OCI-LY1 (cell line): Measurements from ENCODE around the gene SLC13A5.
"Not testable (repeated sequence)": the region's sequence is repeated elsewhere in the genome, so short reads cannot be mapped to it uniquely, and the experiment has no call there.

Experiments
- H2AFZ ChIP-seq: fragments of 200-600 bp; sonication (generic), shearing (Covaris generic); 2 replicates; pipeline ENCODE4 v1.6.0; 2014; ENCODE audit warnings: antibody characterized with exemption, mild to moderate bottlenecking, low read length
- H3F3A ChIP-seq: fragments of 200-600 bp; sonication (generic), shearing (Covaris generic); 2 replicates; pipeline ENCODE4 v1.6.0; 2014; ENCODE audit warnings: mild to moderate bottlenecking, antibody characterized with exemption, low read length, moderate library complexity; ENCODE audit not compliant: insufficient read depth
- H3K27ac ChIP-seq: fragments of 200-600 bp; sonication (generic); 2 replicates; pipeline ENCODE4 v1.5.1; 2014; ENCODE audit warnings: low read length, mixed run types, mild to moderate bottlenecking, low read depth; ENCODE audit not compliant: poor library complexity, severe bottlenecking
- H3K27me3 ChIP-seq: fragments of 200-600 bp; sonication (generic); 2 replicates; pipeline ENCODE4 v1.6.0; 2014; ENCODE audit warnings: antibody characterized with exemption, mild to moderate bottlenecking, low read length, moderate library complexity; ENCODE audit not compliant: insufficient read depth
- H3K36me3 ChIP-seq: fragments of 200-600 bp; sonication (generic); 2 replicates; pipeline ENCODE4 v1.6.1; 2014; ENCODE audit warnings: mild to moderate bottlenecking, antibody characterized with exemption, low read length, moderate library complexity, mixed read lengths; ENCODE audit not compliant: insufficient read depth
- H3K4me1 ChIP-seq: fragments of 200-600 bp; sonication (generic); 2 replicates; pipeline ENCODE4 v1.5.1; 2014; ENCODE audit warnings: mild to moderate bottlenecking, low read length, moderate library complexity; ENCODE audit not compliant: insufficient read depth, severe bottlenecking
- H3K4me2 ChIP-seq: fragments of 200-600 bp; sonication (generic), shearing (Covaris generic); 2 replicates; pipeline ENCODE4 v1.6.1; 2014; ENCODE audit warnings: low read length
- H3K4me3 ChIP-seq: fragments of 200-600 bp; sonication (generic); 2 replicates; pipeline ENCODE4 v1.5.1; 2014; ENCODE audit warnings: low read length, low read depth, mild to moderate bottlenecking, mixed read lengths; ENCODE audit not compliant: poor library complexity, severe bottlenecking
- H3K79me2 ChIP-seq: fragments of 200-600 bp; shearing (Covaris generic); 2 replicates; pipeline ENCODE4 v1.6.1; 2016; ENCODE audit warnings: mixed run types, low read length, mixed read lengths; ENCODE audit not compliant: insufficient read depth
- H3K9ac ChIP-seq: fragments of 200-600 bp; sonication (generic), shearing (Covaris generic); 2 replicates; pipeline ENCODE4 v1.6.1; 2014; ENCODE audit warnings: mild to moderate bottlenecking, low read length, mixed read lengths
- H3K9me2 ChIP-seq: fragments of 200-600 bp; sonication (generic), shearing (Covaris generic); 2 replicates; pipeline ENCODE4 v1.6.1; 2014; ENCODE audit warnings: low read depth, mild to moderate bottlenecking, low read length, mixed read lengths
- H3K9me3 ChIP-seq: fragments of 200-600 bp; shearing (Covaris generic); 2 replicates; pipeline ENCODE4 v1.6.1; 2014; ENCODE audit warnings: low read length, mixed read lengths
- H4K20me1 ChIP-seq: fragments of 200-600 bp; sonication (generic), shearing (Covaris generic); 2 replicates; pipeline ENCODE4 v1.6.0; 2016; ENCODE audit warnings: mild to moderate bottlenecking, low read length; ENCODE audit not compliant: insufficient read depth
- EZH2 ChIP-seq: fragments of 200-600 bp; sonication (generic), shearing (Covaris generic); IDR thresholded peaks from 2 replicates; pipeline ENCODE4 v1.8.0; 2017; ENCODE audit warnings: borderline replicate concordance, mixed run types, mild to moderate bottlenecking, antibody characterized with exemption, low read length, moderate library complexity, mixed read lengths
- TF ChIP-seq, protein P1 (sequence below): fragments of 200-600 bp; sonication (generic), shearing (Covaris generic); IDR thresholded peaks from 2 replicates; pipeline ENCODE4 v1.5.1; 2017; ENCODE audit warnings: mild to moderate bottlenecking, antibody characterized with exemption, low read length, moderate library complexity, mixed read lengths

The SLC13A5 gene

DNA sequence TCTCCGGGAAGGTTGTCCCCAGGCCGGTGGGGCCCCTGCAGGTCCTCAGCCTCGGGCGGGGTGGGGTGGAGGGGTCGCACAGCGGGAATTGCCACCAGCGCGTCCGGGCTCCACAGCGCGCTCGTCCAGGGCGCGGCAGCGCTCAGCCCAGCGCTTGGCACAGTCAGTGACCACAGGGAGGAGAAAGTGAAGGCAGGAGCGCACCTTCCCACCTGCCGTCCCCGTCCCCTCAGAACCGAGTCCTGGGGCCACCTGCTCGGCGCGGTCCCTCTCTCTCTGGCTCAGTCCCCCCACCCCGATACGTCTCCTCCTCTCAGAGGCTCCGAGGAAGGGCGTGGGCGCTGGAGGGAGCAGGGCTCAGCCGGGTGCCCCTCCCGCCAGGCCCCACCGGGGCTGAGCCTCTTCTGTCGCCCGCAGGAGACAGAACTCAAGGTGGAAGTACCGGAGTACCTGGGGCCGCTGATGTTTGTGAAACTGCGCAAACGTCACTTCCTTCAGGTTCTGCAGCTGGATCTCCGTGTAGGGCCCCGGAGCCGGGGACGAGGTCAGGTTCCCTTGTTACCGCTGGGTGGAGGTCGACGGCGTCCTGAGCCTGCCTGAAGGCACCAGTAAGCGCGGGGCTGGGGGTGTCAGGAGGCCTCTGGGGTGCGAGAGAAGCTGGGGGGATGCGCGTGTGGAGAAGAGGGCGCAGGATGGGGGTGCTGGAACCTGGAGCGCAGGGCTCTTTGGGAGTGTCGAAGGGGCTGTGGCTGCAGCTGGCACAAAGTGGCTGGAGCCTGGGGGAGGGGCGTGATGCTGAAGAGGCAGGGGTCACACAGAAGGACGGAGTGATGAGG is 56.2 kb downstream of the SLC13A5 start:
- not testable (repeated sequence) for H3K79me2 ChIP-seq, H3K27me3 ChIP-seq, H3F3A ChIP-seq, H4K20me1 ChIP-seq, H3K9me2 ChIP-seq, H2AFZ ChIP-seq, H3K27ac ChIP-seq, H3K9me3 ChIP-seq, H3K36me3 ChIP-seq
- Histone ChIP-seq H3K4me1 (peaks cover 62% of the 10 kb centered on the region), H3K9ac (peak overlapping the region; percentile 75), H3K4me2 (peak overlapping the region; percentile 66), H3K4me3 (peak overlapping the region; percentile 70)
- TF ChIP-seq, protein P1, sequence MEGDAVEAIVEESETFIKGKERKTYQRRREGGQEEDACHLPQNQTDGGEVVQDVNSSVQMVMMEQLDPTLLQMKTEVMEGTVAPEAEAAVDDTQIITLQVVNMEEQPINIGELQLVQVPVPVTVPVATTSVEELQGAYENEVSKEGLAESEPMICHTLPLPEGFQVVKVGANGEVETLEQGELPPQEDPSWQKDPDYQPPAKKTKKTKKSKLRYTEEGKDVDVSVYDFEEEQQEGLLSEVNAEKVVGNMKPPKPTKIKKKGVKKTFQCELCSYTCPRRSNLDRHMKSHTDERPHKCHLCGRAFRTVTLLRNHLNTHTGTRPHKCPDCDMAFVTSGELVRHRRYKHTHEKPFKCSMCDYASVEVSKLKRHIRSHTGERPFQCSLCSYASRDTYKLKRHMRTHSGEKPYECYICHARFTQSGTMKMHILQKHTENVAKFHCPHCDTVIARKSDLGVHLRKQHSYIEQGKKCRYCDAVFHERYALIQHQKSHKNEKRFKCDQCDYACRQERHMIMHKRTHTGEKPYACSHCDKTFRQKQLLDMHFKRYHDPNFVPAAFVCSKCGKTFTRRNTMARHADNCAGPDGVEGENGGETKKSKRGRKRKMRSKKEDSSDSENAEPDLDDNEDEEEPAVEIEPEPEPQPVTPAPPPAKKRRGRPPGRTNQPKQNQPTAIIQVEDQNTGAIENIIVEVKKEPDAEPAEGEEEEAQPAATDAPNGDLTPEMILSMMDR: peak; percentile 8; the same call in 1 of the 2 replicates

DNA sequence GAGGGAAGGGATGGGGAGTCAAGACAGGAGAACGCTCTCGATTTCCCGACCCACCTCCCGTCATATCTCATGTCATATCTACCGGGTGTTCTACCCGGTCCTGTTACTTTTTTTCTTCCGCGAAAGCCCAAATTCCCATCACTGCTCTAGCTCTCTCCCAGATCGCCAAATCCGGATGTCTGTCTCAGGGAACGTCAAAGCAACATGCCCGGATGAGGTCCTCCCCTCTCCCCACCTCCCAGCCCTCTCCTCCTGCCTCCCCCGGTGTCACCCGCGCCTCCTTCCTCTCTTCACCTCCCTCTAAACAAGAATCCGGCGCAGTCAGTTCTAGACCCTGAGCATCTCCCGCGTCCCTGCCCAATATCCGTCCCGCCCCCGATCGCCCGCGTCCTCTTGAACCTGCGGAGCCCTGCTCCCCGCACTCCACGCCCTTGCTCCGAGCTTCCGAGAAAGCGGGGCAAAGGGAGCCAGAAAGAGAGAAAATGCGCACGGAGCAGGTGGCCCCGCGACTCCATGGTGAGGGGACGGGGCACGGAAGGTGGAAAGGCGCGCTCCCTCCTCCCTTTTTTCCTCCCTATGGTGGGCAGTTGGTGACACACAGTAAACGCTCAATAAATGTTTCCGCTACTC is 57.3 kb downstream of the SLC13A5 start:
- H3K4me2 ChIP-seq: peak overlapping the region; percentile 35; the same call in 1 of the 2 replicates
- H3K9ac ChIP-seq, H3K79me2 ChIP-seq, H3K36me3 ChIP-seq, H2AFZ ChIP-seq, H3K27me3 ChIP-seq, H3K9me3 ChIP-seq, H4K20me1 ChIP-seq, H3K27ac ChIP-seq, H3K9me2 ChIP-seq, H3K4me3 ChIP-seq: not testable (repeated sequence)
- peaks cover 11% of the 10 kb centered on the region; the same call in 1 of the 2 replicates for H3F3A ChIP-seq
- H3K4me1 ChIP-seq: peaks cover 59% of the 10 kb centered on the region

DNA sequence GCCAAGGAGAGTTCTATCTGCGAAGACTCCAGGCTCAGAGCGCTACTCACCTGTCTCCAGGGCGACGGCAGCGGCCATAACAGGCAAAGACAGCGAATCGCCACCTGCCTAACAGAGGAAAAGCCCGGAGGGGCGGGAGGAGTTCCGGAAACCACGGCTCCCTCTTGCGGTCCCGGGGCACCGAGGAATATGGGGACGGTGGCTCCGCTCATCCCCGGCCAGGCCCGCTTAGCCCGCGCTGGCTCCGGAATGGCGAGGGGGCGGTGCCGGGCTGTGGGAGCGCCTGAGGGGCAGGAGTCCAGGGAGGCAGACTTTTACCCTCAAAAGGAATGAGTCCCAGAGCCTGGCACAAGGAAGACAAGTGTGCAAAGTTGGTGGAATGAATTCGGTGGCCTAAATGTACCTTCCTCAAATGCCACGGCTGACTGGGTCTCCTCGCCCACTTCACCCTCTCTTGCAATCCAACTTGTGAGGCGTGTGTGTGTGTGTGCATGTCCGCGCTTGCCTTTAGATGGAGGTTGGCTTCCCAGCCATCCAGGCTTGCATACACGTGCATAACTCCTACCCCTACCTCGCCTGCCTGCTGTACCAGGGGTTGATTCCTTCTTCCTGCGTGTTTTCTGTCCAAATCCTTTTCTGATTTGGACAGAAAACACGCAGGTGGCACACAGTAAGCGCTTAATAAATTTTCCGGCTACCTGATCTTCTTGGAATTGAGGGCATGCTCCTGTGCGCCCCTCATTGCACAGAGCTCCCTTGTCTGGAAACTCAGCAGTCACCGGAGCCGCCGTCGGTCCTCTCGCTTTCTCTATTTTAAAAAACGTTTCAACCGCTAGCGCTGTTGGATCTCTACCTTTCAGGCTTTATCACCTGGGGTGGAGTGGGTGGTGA is 58.1 kb downstream of the SLC13A5 start:
- Histone ChIP-seq H3K9me2 (no peaks in the 10 kb centered on the region), H3K27me3 (no peaks in the 10 kb centered on the region), H3K4me1 (peaks cover 57% of the 10 kb centered on the region), H2AFZ (no peak overlapping the region), H3K36me3 (no peaks in the 10 kb centered on the region; the same call in 1 of the 2 replicates), H3K9me3 (no peaks in the 10 kb centered on the region), H4K20me1 (no peaks in the 10 kb centered on the region), H3K4me3 (peak overlapping the region; percentile 31), H3K4me2 (peak overlapping the region; percentile 35; the same call in 1 of the 2 replicates), H3K79me2 (peaks cover 6% of the 10 kb centered on the region), H3F3A (peaks cover 11% of the 10 kb centered on the region; the same call in 1 of the 2 replicates), H3K9ac (no peak overlapping the region; the same call in 1 of the 2 replicates), H3K27ac (no peak overlapping the region)
- TF ChIP-seq EZH2: no peak
- TF ChIP-seq, protein P1: no peak
